PC-9 (cell line): ENCODE results near the gene MYO18A. TPM values are rescaled to one million over a fixed set of nuclear protein-coding genes. Genes with fewer than 3 reads are reported as not detected.
A peak's percentile ranks its signal among the peaks of the same experiment; 100 is the strongest.

ENCODE experiments used
- BruUV-seq: library from RNA; stranded (reverse); fragments of 400-500 nt; replicated peaks from 2 replicates; lab custom pipeline; 2021; lab: Mats Ljungman, UMichigan
- CTCF ChIA-PET: fragments of 300-600 bp; sonication (Branson Sonifier 250); formaldehyde crosslinking; loops from one replicate; lab custom pipeline; 2022; ENCODE audit warnings: antibody characterized with exemption; lab: Charles Lee
- POLR2A ChIA-PET: fragments of 300-600 bp; sonication (Branson Sonifier 250); formaldehyde crosslinking; loops from one replicate; lab custom pipeline; 2022; ENCODE audit warnings: antibody characterized with exemption; ENCODE audit not compliant: unreplicated experiment; lab: Charles Lee
- DNase-seq, 2 experiments: peaks; one replicate each; pipeline versions ENCODE4 v3.0.0 to v3.0.0-alpha.2; 2015 to 2022; ENCODE audit warnings: mixed read lengths in 1 of 2
- H2AFZ ChIP-seq: fragments of 200-600 bp; sonication (generic); 2 replicates; pipeline ENCODE4 v1.8.1; 2017; ENCODE audit warnings: antibody characterized with exemption
- H3F3A ChIP-seq: fragments of 200-600 bp; sonication (generic); 2 replicates; pipeline ENCODE4 v1.8.1; 2017; ENCODE audit warnings: antibody characterized with exemption, mild to moderate bottlenecking, low read depth; ENCODE audit not compliant: insufficient read depth
- H3K27ac ChIP-seq: fragments of 200-600 bp; sonication (generic); 2 replicates; pipeline ENCODE4 v1.6.1; 2016; ENCODE audit warnings: mixed run types
- H3K27me3 ChIP-seq: fragments of 200-600 bp; sonication (generic); 2 replicates; pipeline ENCODE4 v1.6.1; 2016; ENCODE audit warnings: low read depth, mixed run types; ENCODE audit not compliant: insufficient read depth
- H3K36me3 ChIP-seq: fragments of 200-600 bp; sonication (generic); 2 replicates; pipeline ENCODE4 v1.6.1; 2016; ENCODE audit warnings: low read depth, mixed run types
- H3K4me1 ChIP-seq: fragments of 200-600 bp; sonication (generic); replicated peaks from 2 replicates; pipeline ENCODE4 v1.6.1; 2016; ENCODE audit warnings: mixed run types; ENCODE audit not compliant: insufficient read depth
- H3K4me2 ChIP-seq: fragments of 200-600 bp; sonication (generic); 2 replicates; pipeline ENCODE4 v1.6.1; 2017; ENCODE audit warnings: mixed run types
- H3K4me3 ChIP-seq: fragments of 200-600 bp; sonication (generic); 2 replicates; pipeline ENCODE4 v1.6.1; 2016; ENCODE audit warnings: mixed run types
- H3K79me2 ChIP-seq: fragments of 200-600 bp; sonication (generic); 2 replicates; pipeline ENCODE4 v1.6.1; 2017; ENCODE audit warnings: low read depth, mixed run types
- H3K9me2 ChIP-seq: fragments of 200-600 bp; sonication (generic); 2 replicates; pipeline ENCODE4 v1.8.1; 2017; ENCODE audit warnings: mild to moderate bottlenecking; ENCODE audit not compliant: insufficient read depth
- H3K9me3 ChIP-seq: fragments of 200-600 bp; sonication (generic); 2 replicates; pipeline ENCODE4 v1.8.1; 2016; ENCODE audit warnings: low read depth; ENCODE audit not compliant: insufficient read depth
- H4K20me1 ChIP-seq: fragments of 200-600 bp; sonication (generic); 2 replicates; pipeline ENCODE4 v1.8.1; 2017; ENCODE audit not compliant: insufficient read depth
- CTCF ChIP-seq: fragments of 200-600 bp; sonication (generic); conservative IDR thresholded peaks from 2 replicates; pipeline ENCODE4 v1.6.1; 2017; ENCODE audit warnings: mixed run types, antibody characterized with exemption, mild to moderate bottlenecking, moderate library complexity
- EZH2 ChIP-seq: fragments of 200-600 bp; sonication (generic); IDR thresholded peaks from 2 replicates; pipeline ENCODE4 v1.8.0; 2017; ENCODE audit warnings: antibody characterized with exemption, low read depth
- intact Hi-C: fragments of 100-400 bp; cut with micrococcal nuclease; formaldehyde crosslinking; loops from one replicate; pipeline ENCODE4 v1.10.0; 2022; ENCODE audit not compliant: unreplicated experiment
- total RNA-seq: library from RNA; stranded (reverse); gene quantifications from 2 replicates; pipeline ENCODE4 v1.2.3, GENCODE V29; 2021

Gene MYO18A
- total RNA-seq, 1 experiment from 2014 or later, result 150 TPM

- Histone ChIP-seq H3K4me3 (no peak overlapping the region), H3F3A (peaks cover 90% of the 10 kb centered on the region), H2AFZ (no peak overlapping the region), H3K9me2 (no peaks in the 10 kb centered on the region), H3K9me3 (no peaks in the 10 kb centered on the region), H3K36me3 (0 out of 2 replicates have a peak, but pooled peaks cover 6% of the 10 kb centered on the region), H3K4me2 (peak overlapping the region; percentile 82), H3K27me3 (no peaks in the 10 kb centered on the region), H3K79me2 (peaks cover 95% of the 10 kb centered on the region), H3K4me1 (peaks cover 100% of the 10 kb centered on the region), H3K27ac (peak overlapping the region; percentile 91), H4K20me1 (no peaks in the 10 kb centered on the region; the same call in 1 of the 2 replicates)
- POLR2A ChIA-PET, result interaction anchor here (0.6 to 1.9 kb wide), 8 partner anchors 8 to 68 kb away, joined by 3 to 14 read pairs (median 5); partner anchors contain the start of gene MYO18A
- DNase-seq, result peak; percentile 88 to 90
- TF ChIP-seq CTCF, result no peak
- TF ChIP-seq EZH2, result no peak
- BruUV-seq, result no TSS peak
- intact Hi-C loops, result loop anchor here (1.0 kb wide), 1 partner anchor 24 kb away; no protein-coding TSS in a partner anchor
- CTCF ChIA-PET, result interaction anchor here (1.0 to 1.6 kb wide), 3 partner anchors 24 to 63 kb away, joined by 3 to 15 read pairs (median 3); partner anchors contain the start of gene MYO18A
These were observed 24.8 kb downstream of the MYO18A start for GRCh38 chr17:29155227-29155965.

- no peak overlapping the region for H2AFZ ChIP-seq
- no peaks in the 10 kb centered on the region for H3K9me2 ChIP-seq
- peak overlapping the region; percentile 91 for H3K27ac ChIP-seq
- H3K79me2 ChIP-seq, result peaks cover 95% of the 10 kb centered on the region
- BruUV-seq, result TSS peak; percentile 42
- peaks cover 94% of the 10 kb centered on the region for H3F3A ChIP-seq
- intact Hi-C loops, result loop anchor here (1.0 kb wide), 1 partner anchor 25 kb away; no protein-coding TSS in a partner anchor
- 0 out of 2 replicates have a peak, but pooled peaks cover 6% of the 10 kb centered on the region for H3K36me3 ChIP-seq
- peaks cover 100% of the 10 kb centered on the region for H3K4me1 ChIP-seq
- no peaks in the 10 kb centered on the region for H3K9me3 ChIP-seq
- H3K4me3 ChIP-seq, result no peak overlapping the region
- TF ChIP-seq EZH2, result no peak
- no peak for TF ChIP-seq CTCF
- CTCF ChIA-PET, result interaction anchor here (1.0 to 1.6 kb wide), 3 partner anchors 23 to 64 kb away, joined by 3 to 15 read pairs (median 3); partner anchors contain the start of gene MYO18A
- H4K20me1 ChIP-seq, result no peaks in the 10 kb centered on the region; the same call in 1 of the 2 replicates
- POLR2A ChIA-PET, result interaction anchor here (0.6 to 1.9 kb wide), 8 partner anchors 21 to 426 kb away, joined by 3 to 14 read pairs (median 4); partner anchors contain the start of genes MYO18A and NEK8
- DNase-seq, result peak; percentile 53 to 71
- H3K27me3 ChIP-seq, result no peaks in the 10 kb centered on the region
- H3K4me2 ChIP-seq, result peak overlapping the region; percentile 82
These were observed 25.5 kb downstream of the MYO18A start for GRCh38 chr17:29154516-29155226.

- H3K27ac ChIP-seq, result peak overlapping the region; percentile 91
- H3K27me3 ChIP-seq, result no peaks in the 10 kb centered on the region
- H3K4me3 ChIP-seq, result peak overlapping the region; percentile 5; the same call in 1 of the 2 replicates
- ChIA-PET CTCF (no interaction called here), POLR2A (interaction anchor here (0.6 kb wide), 1 partner anchor 142 kb away, joined by 4 read pairs; the partner anchor contains the start of gene NUFIP2)
- peaks cover 88% of the 10 kb centered on the region for H3F3A ChIP-seq
- H2AFZ ChIP-seq, result no peak overlapping the region
- peak; percentile 81 to 93 for DNase-seq
- no TSS peak for BruUV-seq
- no peaks in the 10 kb centered on the region for H3K9me2 ChIP-seq
- H3K79me2 ChIP-seq, result peaks cover 93% of the 10 kb centered on the region
- H3K9me3 ChIP-seq, result no peaks in the 10 kb centered on the region
- intact Hi-C loops, result loop anchor here (1.0 to 2.0 kb wide), 2 partner anchors 28 to 139 kb away; no protein-coding TSS in a partner anchor
- H3K4me2 ChIP-seq, result peak overlapping the region; percentile 82
- TF ChIP-seq EZH2, result no peak
- no peak for TF ChIP-seq CTCF
- H3K36me3 ChIP-seq, result peaks cover 12% of the 10 kb centered on the region; the same call in 1 of the 2 replicates
- H4K20me1 ChIP-seq, result no peaks in the 10 kb centered on the region
- peaks cover 97% of the 10 kb centered on the region for H3K4me1 ChIP-seq
These were observed 28.6 kb downstream of the MYO18A start for GRCh38 chr17:29151567-29151966.
